ENCODE measurements around the gene RPL19. TPM values are rescaled to one million over a fixed set of nuclear protein-coding genes. Genes with fewer than 3 reads are reported as not detected.
A peak's percentile ranks its signal among the peaks of the same experiment; 100 is the strongest.

The RPL19 gene
- total RNA-seq, 1 donor from 2014 or later: 1,851 TPM

- no peaks in the 10 kb centered on the region for H3K9me3 Mint-ChIP-seq (ENCODE audit: unreplicated experiment)
- H3K36me3 Mint-ChIP-seq (ENCODE audit: low read depth, unreplicated experiment): no peaks in the 10 kb centered on the region
- no peak for DNase-seq (ENCODE audit: low spot score)
- H3K4me1 Mint-ChIP-seq (ENCODE audit: unreplicated experiment): peaks cover 9% of the 10 kb centered on the region
- H3K4me3 Mint-ChIP-seq (ENCODE audit: unreplicated experiment): no peak overlapping the region
- H3K27me3 Mint-ChIP-seq (ENCODE audit: unreplicated experiment): peaks cover 11% of the 10 kb centered on the region
- TF ChIP-seq CTCF (IDR thresholded peaks at IDR 0.05; ENCODE audit: unreplicated experiment): no peak
- no peak overlapping the region for H3K27ac Mint-ChIP-seq (ENCODE audit: unreplicated experiment)
Measured at GRCh38 chr17:39236450-39236927, 36.4 kb downstream of the RPL19 start.

GRCh38 chr17:39236981-39237441 lies 36.9 kb downstream of the RPL19 start:
- no peak for TF ChIP-seq CTCF (IDR thresholded peaks at IDR 0.05; ENCODE audit: unreplicated experiment)
- no peak for DNase-seq (ENCODE audit: low spot score)
- H3K27me3 Mint-ChIP-seq (ENCODE audit: unreplicated experiment): peaks cover 8% of the 10 kb centered on the region
- H3K36me3 Mint-ChIP-seq (ENCODE audit: low read depth, unreplicated experiment): no peaks in the 10 kb centered on the region
- H3K27ac Mint-ChIP-seq (ENCODE audit: unreplicated experiment): no peak overlapping the region
- peaks cover 4% of the 10 kb centered on the region for H3K4me1 Mint-ChIP-seq (ENCODE audit: unreplicated experiment)
- no peaks in the 10 kb centered on the region for H3K9me3 Mint-ChIP-seq (ENCODE audit: unreplicated experiment)
- no peak overlapping the region for H3K4me3 Mint-ChIP-seq (ENCODE audit: unreplicated experiment)

- no peaks in the 10 kb centered on the region for H3K36me3 Mint-ChIP-seq (ENCODE audit: low read depth, unreplicated experiment)
- H3K4me3 Mint-ChIP-seq (ENCODE audit: unreplicated experiment): no peak overlapping the region
- H3K4me1 Mint-ChIP-seq (ENCODE audit: unreplicated experiment): no peaks in the 10 kb centered on the region
- no peak overlapping the region for H3K27ac Mint-ChIP-seq (ENCODE audit: unreplicated experiment)
- TF ChIP-seq CTCF (IDR thresholded peaks at IDR 0.05; ENCODE audit: unreplicated experiment): no peak
- H3K9me3 Mint-ChIP-seq (ENCODE audit: unreplicated experiment): no peaks in the 10 kb centered on the region
- H3K27me3 Mint-ChIP-seq (ENCODE audit: unreplicated experiment): peaks cover 6% of the 10 kb centered on the region
- no peak for DNase-seq (ENCODE audit: low spot score)
Measured at GRCh38 chr17:39237586-39237985, 37.5 kb downstream of the RPL19 start.

- DNase-seq (ENCODE audit: low spot score): no peak
- TF ChIP-seq CTCF (IDR thresholded peaks at IDR 0.05; ENCODE audit: unreplicated experiment): no peak
- Mint-ChIP-seq H3K27ac (ENCODE audit: unreplicated experiment) (no peak overlapping the region), H3K4me1 (ENCODE audit: unreplicated experiment) (no peaks in the 10 kb centered on the region), H3K36me3 (ENCODE audit: low read depth, unreplicated experiment) (no peaks in the 10 kb centered on the region), H3K27me3 (ENCODE audit: unreplicated experiment) (peaks cover 6% of the 10 kb centered on the region), H3K9me3 (ENCODE audit: unreplicated experiment) (no peaks in the 10 kb centered on the region), H3K4me3 (ENCODE audit: unreplicated experiment) (no peak overlapping the region)
Measured at GRCh38 chr17:39238311-39238972, 38.4 kb downstream of the RPL19 start.

GRCh38 chr17:39239640-39240314 lies 39.7 kb downstream of the RPL19 start:
- Mint-ChIP-seq H3K4me3 (ENCODE audit: unreplicated experiment) (no peak overlapping the region), H3K27me3 (ENCODE audit: unreplicated experiment) (peaks cover 8% of the 10 kb centered on the region), H3K36me3 (ENCODE audit: low read depth, unreplicated experiment) (no peaks in the 10 kb centered on the region), H3K27ac (ENCODE audit: unreplicated experiment) (no peak overlapping the region), H3K9me3 (ENCODE audit: unreplicated experiment) (no peaks in the 10 kb centered on the region), H3K4me1 (ENCODE audit: unreplicated experiment) (peaks cover 13% of the 10 kb centered on the region)
- TF ChIP-seq CTCF (IDR thresholded peaks at IDR 0.05; ENCODE audit: unreplicated experiment): peak; percentile 72
- DNase-seq (ENCODE audit: low spot score): peak; percentile 71

All from endothelial cell (in vitro differentiated cells).